Liver (tissue), 9 donors: Measurements from ENCODE around the gene APOL2. TPM values are rescaled to one million over a fixed set of nuclear protein-coding genes. Genes with fewer than 3 reads are reported as not detected.

ENCODE experiments used
- DNase-seq: peaks from one replicate; pipeline ENCODE4 v3.0.0-alpha.2; 2017; ENCODE audit warnings: low spot score
- H3K27ac ChIP-seq, 2 donors: one replicate each; pipeline ENCODE4 v1.7.0; 2013; ENCODE audit warnings: inconsistent platforms in 2 of 2, low read length in 2 of 2, control low read depth in 1 of 2, low read depth in 1 of 2, mild to moderate bottlenecking in 1 of 2
- H3K27me3 ChIP-seq, 4 donors: one replicate each; pipeline versions ENCODE4 v1.6.1 to v1.7.0; 2013; ENCODE audit warnings: low read length in 3 of 4, inconsistent platforms in 1 of 4, mild to moderate bottlenecking in 1 of 4, moderate library complexity in 1 of 4; ENCODE audit not compliant: control insufficient read depth in 4 of 4, insufficient read depth in 4 of 4
- H3K36me3 ChIP-seq, 4 donors: one replicate each; pipeline versions ENCODE4 v1.6.1 to v1.7.0; 2013; ENCODE audit warnings: low read length in 3 of 4, mild to moderate bottlenecking in 3 of 4, low read depth in 1 of 4, moderate library complexity in 1 of 4; ENCODE audit not compliant: control insufficient read depth in 4 of 4, insufficient read depth in 3 of 4
- H3K4me1 ChIP-seq, 4 donors: one replicate each; pipeline versions ENCODE4 v1.6.1 to v1.7.0; 2013; ENCODE audit warnings: low read length in 3 of 4, mild to moderate bottlenecking in 3 of 4, moderate library complexity in 1 of 4; ENCODE audit not compliant: control insufficient read depth in 4 of 4, insufficient read depth in 4 of 4
- H3K4me3 ChIP-seq, 3 donors: one replicate each; pipeline versions ENCODE4 v1.6.1 to v1.7.0; 2013; ENCODE audit warnings: low read length in 3 of 3, control low read depth in 1 of 3, low read depth in 1 of 3, mild to moderate bottlenecking in 1 of 3
- H3K9ac ChIP-seq, 2 donors: one replicate each; pipeline ENCODE4 v1.7.0; 2013; ENCODE audit warnings: low read length in 2 of 2, mild to moderate bottlenecking in 2 of 2, moderate library complexity in 2 of 2, control low read depth in 1 of 2, low read depth in 1 of 2
- H3K9me3 ChIP-seq, 4 donors: one replicate each; pipeline versions ENCODE4 v1.6.1 to v1.7.0; 2013; ENCODE audit warnings: low read length in 3 of 4; ENCODE audit not compliant: control insufficient read depth in 4 of 4
- EGR1 ChIP-seq, 2 donors: IDR thresholded peaks; 2 replicates each; pipeline ENCODE4 v1.6.1; 2016 to 2018; ENCODE audit warnings: antibody characterized with exemption in 2 of 2, low read depth in 2 of 2
- FOXA1 ChIP-seq: IDR thresholded peaks from 2 replicates; pipeline ENCODE4 v1.6.1; 2016; ENCODE audit warnings: antibody characterized with exemption
- FOXA2 ChIP-seq: IDR thresholded peaks from 2 replicates; pipeline ENCODE4 v1.6.1; 2016; ENCODE audit warnings: antibody characterized with exemption
- GABPA ChIP-seq, 2 donors: IDR thresholded peaks in 1 of 2; conservative IDR thresholded peaks in 1 of 2; 2 replicates each; pipeline ENCODE4 v1.6.1; 2016; ENCODE audit warnings: antibody characterized with exemption in 2 of 2, mild to moderate bottlenecking in 1 of 2, moderate library complexity in 1 of 2
- HNF4A ChIP-seq, 2 donors: conservative IDR thresholded peaks; 2 replicates each; pipeline ENCODE4 v1.6.1; 2016; ENCODE audit warnings: antibody characterized with exemption in 2 of 2, mild to moderate bottlenecking in 2 of 2
- HNF4G ChIP-seq: IDR thresholded peaks from 2 replicates; pipeline ENCODE4 v1.6.1; 2016; ENCODE audit warnings: antibody characterized with exemption
- JUND ChIP-seq, 2 donors: IDR thresholded peaks; 2 replicates each; pipeline ENCODE4 v1.6.1; 2016; ENCODE audit warnings: antibody characterized with exemption in 2 of 2
- NR2F2 ChIP-seq: IDR thresholded peaks from 2 replicates; pipeline ENCODE4 v1.6.1; 2016; ENCODE audit warnings: antibody characterized with exemption
- RAD21 ChIP-seq, 2 donors: IDR thresholded peaks; 2 replicates each; pipeline ENCODE4 v1.6.1; 2016; ENCODE audit warnings: antibody characterized with exemption in 2 of 2, mild to moderate bottlenecking in 2 of 2
- RXRA ChIP-seq, 2 donors: IDR thresholded peaks; 2 replicates each; pipeline ENCODE4 v1.6.1; 2017 to 2018; ENCODE audit warnings: antibody characterized with exemption in 2 of 2, mild to moderate bottlenecking in 1 of 2
- SP1 ChIP-seq: IDR thresholded peaks from 2 replicates; pipeline ENCODE4 v1.6.1; 2018; ENCODE audit warnings: antibody characterized with exemption, mild to moderate bottlenecking
- TAF1 ChIP-seq: conservative IDR thresholded peaks from 2 replicates; pipeline ENCODE4 v1.6.1; 2016; ENCODE audit warnings: antibody characterized with exemption, mild to moderate bottlenecking
- YY1 ChIP-seq: IDR thresholded peaks from 2 replicates; pipeline ENCODE4 v1.6.1; 2016; ENCODE audit warnings: antibody characterized with exemption, mild to moderate bottlenecking
- WGBS: extraction: QIAGEN DNeasy Blood & Tissue Kit; methylation state at CpG from one replicate; pipeline ENCODE4 v1.1.7; 2013; 5-methylcytosine and 5-hydroxymethylcytosine counted together
- polyA plus RNA-seq, 2 donors: library from polyadenylated mRNA; stranded (reverse) in 1 of 2; unstranded in 1 of 2; fragments of 200-250 nt in 1 of 2; fragments of >200 nt in 1 of 2; fragmentation: Nextera tagmentation in 1 of 2; extraction: Ambion mirVana in 1 of 2; gene quantifications; one replicate each; pipeline versions ENCODE4 v1.2.1 to v1.2.3, GENCODE V29; 2013 to 2015
- total RNA-seq, 2 donors: library from RNA; depleted of rRNA; stranded (reverse); fragments of >200 nt; gene quantifications; one replicate each; pipeline ENCODE4 v1.2.3, GENCODE V29; 2014
- TF ChIP-seq, protein P1 (sequence below): IDR thresholded peaks from 2 replicates; pipeline ENCODE4 v1.6.1; 2016; ENCODE audit warnings: antibody characterized with exemption
- TF ChIP-seq, protein P2 (sequence below): IDR thresholded peaks from 2 replicates; pipeline ENCODE4 v1.6.1; 2016; ENCODE audit warnings: antibody characterized with exemption, mild to moderate bottlenecking
- TF ChIP-seq, protein P3 (sequence below): fragments of 150-350 bp; IDR thresholded peaks from 2 replicates; pipeline ENCODE4 v1.5.1; 2017; ENCODE audit warnings: improper control_type of control experiment, low read depth, low read length; ENCODE audit not compliant: missing input control
- TF ChIP-seq, protein P4 (sequence below): IDR thresholded peaks from 2 replicates; pipeline ENCODE4 v1.6.1; 2016; ENCODE audit warnings: antibody characterized with exemption
- donor health status: healthy.
- donor health status: healthy.
- donor health status: healthy.
- donor health status: healthy.
- donor health status: healthy.

APOL2 gene
- total and polyA plus RNA-seq, 4 donors: 14.3 to 77.2 (median 21.7) TPM

DNA sequence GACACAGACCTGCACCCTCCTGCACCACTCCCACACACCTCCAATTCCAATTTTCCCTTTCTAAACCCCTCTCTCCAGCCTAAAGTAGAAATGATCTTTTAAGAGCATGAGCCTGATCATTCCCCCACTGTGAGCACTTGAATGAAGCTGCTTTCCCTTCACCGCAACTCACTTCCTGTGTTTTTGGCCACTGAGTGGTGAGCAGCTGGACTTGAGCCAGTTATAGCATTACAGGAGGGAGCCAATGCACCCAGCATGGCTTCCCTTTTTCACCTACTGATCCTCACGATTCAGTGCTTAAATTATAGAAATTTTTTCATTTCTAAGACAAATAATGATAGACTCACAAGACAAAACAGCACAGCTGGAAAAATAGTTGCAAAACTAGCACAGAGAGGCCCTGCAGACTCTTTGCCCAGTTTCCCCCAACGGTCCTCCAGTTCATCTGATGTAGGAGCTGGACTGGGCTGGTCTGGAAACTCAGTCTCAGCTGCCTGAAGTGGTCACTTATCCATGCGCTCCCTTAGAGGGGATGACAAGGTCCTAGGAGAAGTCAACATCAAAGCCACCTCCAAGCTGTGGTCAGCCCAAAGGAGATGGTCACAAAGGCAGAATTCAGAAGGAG lies 28.0 kb downstream of the APOL2 start:
- H3K27me3 ChIP-seq: no peaks in the 10 kb centered on the region
- WGBS: 76% methylated on average over 4 of the region's 4 CpGs
- no peaks in the 10 kb centered on the region for H3K9me3 ChIP-seq
- no peak for DNase-seq
- H3K36me3 ChIP-seq: no peaks in the 10 kb centered on the region
- H3K4me1 ChIP-seq: peaks cover 3 to 31% (median 24%) of the 10 kb centered on the region in 4 donors
- no peak overlapping the region for H3K4me3 ChIP-seq
- no peak overlapping the region for H3K27ac ChIP-seq
- TF ChIP-seq NR2F2 (no peak), YY1 (no peak), SP1 (no peak), TAF1 (no peak), EGR1 (IDR thresholded peaks at IDR 0.05; ENCODE audit: low read depth in 2 of 2) (no peak), HNF4G (no peak), RXRA (IDR thresholded peaks at IDR 0.05) (no peak), RAD21 (IDR thresholded peaks at IDR 0.05) (no peak), JUND (IDR thresholded peaks at IDR 0.05) (no peak), FOXA2 (no peak)
- TF ChIP-seq, protein P1, sequence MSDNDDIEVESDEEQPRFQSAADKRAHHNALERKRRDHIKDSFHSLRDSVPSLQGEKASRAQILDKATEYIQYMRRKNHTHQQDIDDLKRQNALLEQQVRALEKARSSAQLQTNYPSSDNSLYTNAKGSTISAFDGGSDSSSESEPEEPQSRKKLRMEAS: no peak
- TF ChIP-seq, protein P2, sequence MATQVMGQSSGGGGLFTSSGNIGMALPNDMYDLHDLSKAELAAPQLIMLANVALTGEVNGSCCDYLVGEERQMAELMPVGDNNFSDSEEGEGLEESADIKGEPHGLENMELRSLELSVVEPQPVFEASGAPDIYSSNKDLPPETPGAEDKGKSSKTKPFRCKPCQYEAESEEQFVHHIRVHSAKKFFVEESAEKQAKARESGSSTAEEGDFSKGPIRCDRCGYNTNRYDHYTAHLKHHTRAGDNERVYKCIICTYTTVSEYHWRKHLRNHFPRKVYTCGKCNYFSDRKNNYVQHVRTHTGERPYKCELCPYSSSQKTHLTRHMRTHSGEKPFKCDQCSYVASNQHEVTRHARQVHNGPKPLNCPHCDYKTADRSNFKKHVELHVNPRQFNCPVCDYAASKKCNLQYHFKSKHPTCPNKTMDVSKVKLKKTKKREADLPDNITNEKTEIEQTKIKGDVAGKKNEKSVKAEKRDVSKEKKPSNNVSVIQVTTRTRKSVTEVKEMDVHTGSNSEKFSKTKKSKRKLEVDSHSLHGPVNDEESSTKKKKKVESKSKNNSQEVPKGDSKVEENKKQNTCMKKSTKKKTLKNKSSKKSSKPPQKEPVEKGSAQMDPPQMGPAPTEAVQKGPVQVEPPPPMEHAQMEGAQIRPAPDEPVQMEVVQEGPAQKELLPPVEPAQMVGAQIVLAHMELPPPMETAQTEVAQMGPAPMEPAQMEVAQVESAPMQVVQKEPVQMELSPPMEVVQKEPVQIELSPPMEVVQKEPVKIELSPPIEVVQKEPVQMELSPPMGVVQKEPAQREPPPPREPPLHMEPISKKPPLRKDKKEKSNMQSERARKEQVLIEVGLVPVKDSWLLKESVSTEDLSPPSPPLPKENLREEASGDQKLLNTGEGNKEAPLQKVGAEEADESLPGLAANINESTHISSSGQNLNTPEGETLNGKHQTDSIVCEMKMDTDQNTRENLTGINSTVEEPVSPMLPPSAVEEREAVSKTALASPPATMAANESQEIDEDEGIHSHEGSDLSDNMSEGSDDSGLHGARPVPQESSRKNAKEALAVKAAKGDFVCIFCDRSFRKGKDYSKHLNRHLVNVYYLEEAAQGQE: no peak
- TF ChIP-seq, protein P3, sequence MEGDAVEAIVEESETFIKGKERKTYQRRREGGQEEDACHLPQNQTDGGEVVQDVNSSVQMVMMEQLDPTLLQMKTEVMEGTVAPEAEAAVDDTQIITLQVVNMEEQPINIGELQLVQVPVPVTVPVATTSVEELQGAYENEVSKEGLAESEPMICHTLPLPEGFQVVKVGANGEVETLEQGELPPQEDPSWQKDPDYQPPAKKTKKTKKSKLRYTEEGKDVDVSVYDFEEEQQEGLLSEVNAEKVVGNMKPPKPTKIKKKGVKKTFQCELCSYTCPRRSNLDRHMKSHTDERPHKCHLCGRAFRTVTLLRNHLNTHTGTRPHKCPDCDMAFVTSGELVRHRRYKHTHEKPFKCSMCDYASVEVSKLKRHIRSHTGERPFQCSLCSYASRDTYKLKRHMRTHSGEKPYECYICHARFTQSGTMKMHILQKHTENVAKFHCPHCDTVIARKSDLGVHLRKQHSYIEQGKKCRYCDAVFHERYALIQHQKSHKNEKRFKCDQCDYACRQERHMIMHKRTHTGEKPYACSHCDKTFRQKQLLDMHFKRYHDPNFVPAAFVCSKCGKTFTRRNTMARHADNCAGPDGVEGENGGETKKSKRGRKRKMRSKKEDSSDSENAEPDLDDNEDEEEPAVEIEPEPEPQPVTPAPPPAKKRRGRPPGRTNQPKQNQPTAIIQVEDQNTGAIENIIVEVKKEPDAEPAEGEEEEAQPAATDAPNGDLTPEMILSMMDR: no peak
- no peak overlapping the region for H3K9ac ChIP-seq

DNA sequence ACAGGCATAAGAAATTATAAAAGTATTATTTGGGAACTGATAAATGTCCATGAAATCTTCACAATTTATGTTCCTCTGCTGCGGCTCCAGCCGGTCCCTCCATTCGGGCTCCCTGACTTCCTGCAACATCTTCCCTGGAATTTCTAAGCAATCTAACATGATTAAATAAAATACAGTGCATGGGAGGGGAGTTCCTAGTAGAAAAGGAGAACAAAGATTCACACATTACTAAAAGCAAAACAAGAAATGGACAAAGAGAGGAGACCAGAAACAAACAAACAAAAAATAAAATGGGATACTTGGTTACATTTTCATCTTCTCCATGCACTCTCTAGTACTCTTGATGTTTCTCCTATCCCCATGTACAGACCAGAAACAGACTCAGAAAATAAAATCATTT lies 29.1 kb downstream of the APOL2 start:
- 75% methylated on average over 3 of the region's 3 CpGs for WGBS
- H3K4me3 ChIP-seq: no peak overlapping the region
- H3K27ac ChIP-seq: no peak overlapping the region
- H3K9me3 ChIP-seq: no peaks in the 10 kb centered on the region
- H3K9ac ChIP-seq: no peak overlapping the region
- DNase-seq: no peak
- no peaks in the 10 kb centered on the region for H3K36me3 ChIP-seq
- peaks cover 3 to 31% (median 24%) of the 10 kb centered on the region in 4 donors for H3K4me1 ChIP-seq
- no peaks in the 10 kb centered on the region for H3K27me3 ChIP-seq
- TF ChIP-seq EGR1 (IDR thresholded peaks at IDR 0.05; ENCODE audit: low read depth in 2 of 2) (no peak), GABPA (IDR thresholded peaks at IDR 0.05 in 1 of 2, conservative IDR thresholded peaks at IDR 0.05 in 1 of 2) (no peak), RXRA (IDR thresholded peaks at IDR 0.05) (no peak), NR2F2 (no peak), HNF4A (conservative IDR thresholded peaks at IDR 0.05) (no peak), SP1 (no peak), TAF1 (no peak), RAD21 (IDR thresholded peaks at IDR 0.05) (no peak), HNF4G (no peak), JUND (IDR thresholded peaks at IDR 0.05) (no peak), FOXA1 (no peak), FOXA2 (no peak)
- TF ChIP-seq, protein P2: no peak
- TF ChIP-seq, protein P4, sequence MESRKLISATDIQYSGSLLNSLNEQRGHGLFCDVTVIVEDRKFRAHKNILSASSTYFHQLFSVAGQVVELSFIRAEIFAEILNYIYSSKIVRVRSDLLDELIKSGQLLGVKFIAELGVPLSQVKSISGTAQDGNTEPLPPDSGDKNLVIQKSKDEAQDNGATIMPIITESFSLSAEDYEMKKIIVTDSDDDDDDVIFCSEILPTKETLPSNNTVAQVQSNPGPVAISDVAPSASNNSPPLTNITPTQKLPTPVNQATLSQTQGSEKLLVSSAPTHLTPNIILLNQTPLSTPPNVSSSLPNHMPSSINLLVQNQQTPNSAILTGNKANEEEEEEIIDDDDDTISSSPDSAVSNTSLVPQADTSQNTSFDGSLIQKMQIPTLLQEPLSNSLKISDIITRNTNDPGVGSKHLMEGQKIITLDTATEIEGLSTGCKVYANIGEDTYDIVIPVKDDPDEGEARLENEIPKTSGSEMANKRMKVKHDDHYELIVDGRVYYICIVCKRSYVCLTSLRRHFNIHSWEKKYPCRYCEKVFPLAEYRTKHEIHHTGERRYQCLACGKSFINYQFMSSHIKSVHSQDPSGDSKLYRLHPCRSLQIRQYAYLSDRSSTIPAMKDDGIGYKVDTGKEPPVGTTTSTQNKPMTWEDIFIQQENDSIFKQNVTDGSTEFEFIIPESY: no peak
- TF ChIP-seq, protein P3: no peak
- TF ChIP-seq, protein P1: no peak
